GM13977 (cell line): ENCODE measurements around the gene RIT2.

Experiments used
- DNase-seq: peaks from one replicate; pipeline ENCODE4 v3.0.0; 2012; ENCODE audit warnings: low spot score
- in situ Hi-C: fragments of 300-500 bp; cut with MboI; formaldehyde crosslinking; loops from one replicate; pipeline ENCODE4 v1.12.0; 2022; ENCODE audit warnings: low sequenced_read_pairs, low pct_unique_long_range_greater_than_20kb, mixed read lengths, inconsistent platforms; ENCODE audit not compliant: unreplicated experiment
- TF ChIP-seq, protein P1 (sequence below): IDR thresholded peaks from 2 replicates; pipeline ENCODE4 v1.5.1; 2012; ENCODE audit warnings: mild to moderate bottlenecking, control low read depth; ENCODE audit not compliant: insufficient read depth; ENCODE audit errors: extremely low read depth, missing control alignments

RIT2 gene

DNA sequence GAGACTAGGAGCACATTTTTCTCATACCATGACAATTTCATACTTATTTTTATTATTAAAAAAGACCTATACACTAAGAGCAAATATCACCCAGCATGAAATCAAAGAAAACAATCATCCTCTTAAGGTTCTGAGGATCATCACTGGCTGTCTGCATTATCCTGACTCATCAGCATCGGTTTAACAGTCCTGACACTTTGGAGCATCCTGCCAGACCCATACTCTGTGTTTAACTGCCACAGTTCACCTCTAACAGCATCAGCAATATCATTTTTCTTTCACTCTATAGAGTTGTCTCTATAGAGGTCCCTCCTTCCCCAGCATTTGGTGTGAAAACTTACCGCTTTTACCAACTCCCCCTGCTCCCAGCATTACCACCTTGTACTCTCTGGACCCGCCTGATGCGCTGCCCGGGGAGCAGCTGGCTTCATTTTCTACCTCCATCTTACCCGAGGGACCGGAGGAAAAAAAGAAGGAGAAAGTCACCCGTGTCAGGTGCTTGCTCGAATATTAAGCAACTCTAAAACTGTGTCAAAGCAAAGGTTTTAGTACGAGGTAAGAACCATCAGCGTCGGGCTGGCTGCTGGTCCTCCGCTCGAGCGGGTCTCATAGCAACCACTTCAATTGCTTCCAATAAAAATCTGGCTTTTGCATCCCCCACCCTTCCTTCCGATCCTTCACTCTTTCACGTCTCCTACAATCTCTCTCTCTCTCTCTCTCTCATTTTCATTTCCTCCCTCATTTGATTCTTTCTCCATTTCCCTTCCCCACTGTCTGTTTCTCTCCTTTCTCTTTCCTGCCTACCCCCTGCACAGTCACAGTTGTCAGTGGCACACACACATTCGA is at the start of gene RIT2:
TSS of gene RIT2 (minus strand) at position 610 of the 846 bp plus-strand sequence.
- TF ChIP-seq, protein P1, sequence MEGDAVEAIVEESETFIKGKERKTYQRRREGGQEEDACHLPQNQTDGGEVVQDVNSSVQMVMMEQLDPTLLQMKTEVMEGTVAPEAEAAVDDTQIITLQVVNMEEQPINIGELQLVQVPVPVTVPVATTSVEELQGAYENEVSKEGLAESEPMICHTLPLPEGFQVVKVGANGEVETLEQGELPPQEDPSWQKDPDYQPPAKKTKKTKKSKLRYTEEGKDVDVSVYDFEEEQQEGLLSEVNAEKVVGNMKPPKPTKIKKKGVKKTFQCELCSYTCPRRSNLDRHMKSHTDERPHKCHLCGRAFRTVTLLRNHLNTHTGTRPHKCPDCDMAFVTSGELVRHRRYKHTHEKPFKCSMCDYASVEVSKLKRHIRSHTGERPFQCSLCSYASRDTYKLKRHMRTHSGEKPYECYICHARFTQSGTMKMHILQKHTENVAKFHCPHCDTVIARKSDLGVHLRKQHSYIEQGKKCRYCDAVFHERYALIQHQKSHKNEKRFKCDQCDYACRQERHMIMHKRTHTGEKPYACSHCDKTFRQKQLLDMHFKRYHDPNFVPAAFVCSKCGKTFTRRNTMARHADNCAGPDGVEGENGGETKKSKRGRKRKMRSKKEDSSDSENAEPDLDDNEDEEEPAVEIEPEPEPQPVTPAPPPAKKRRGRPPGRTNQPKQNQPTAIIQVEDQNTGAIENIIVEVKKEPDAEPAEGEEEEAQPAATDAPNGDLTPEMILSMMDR: no peak
- DNase-seq: no peak
- in situ Hi-C loops: no loop called here

DNA sequence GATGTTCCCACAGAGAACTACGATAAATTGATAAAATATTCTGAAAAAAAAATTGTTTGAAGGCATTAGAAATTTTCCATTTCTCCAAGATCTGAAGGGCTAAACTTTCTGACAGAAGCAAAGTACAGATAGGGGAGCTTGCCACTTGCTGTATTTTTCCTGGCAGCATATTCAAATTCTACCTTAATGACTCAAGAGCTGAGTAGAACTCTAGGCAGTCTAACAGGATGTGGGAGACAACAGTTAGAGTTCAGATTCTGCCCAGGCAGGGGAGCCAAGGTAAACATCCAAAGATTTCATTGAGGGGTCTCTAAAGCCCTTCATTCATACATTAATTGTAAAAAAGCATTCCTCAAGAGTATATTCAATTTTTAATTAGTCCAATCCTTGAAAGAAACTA is 46.0 kb upstream of the RIT2 start:
- TF ChIP-seq, protein P1: no peak
- no peak for DNase-seq
- in situ Hi-C loops: no loop called here

DNA sequence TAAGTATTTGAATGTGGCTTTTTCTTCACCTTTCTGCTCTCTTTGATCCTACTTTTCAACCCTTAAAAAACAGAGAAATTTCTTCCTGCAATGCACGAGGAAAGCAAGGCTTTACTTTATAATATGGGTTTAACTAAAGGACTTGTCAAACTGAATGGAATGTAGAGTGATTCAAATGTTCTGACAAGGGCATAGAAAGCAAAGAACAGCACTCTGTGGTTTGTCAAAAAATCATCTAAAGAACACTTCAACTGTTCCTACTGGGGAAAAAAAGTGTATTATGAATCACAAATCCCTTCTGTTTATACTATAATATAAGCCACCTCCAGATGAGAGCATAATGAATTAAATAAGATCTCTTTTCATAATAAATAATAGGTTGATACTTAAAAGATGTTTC is 45.0 kb upstream of the RIT2 start:
- in situ Hi-C loops: no loop called here
- DNase-seq: no peak
- TF ChIP-seq, protein P1: no peak

DNA sequence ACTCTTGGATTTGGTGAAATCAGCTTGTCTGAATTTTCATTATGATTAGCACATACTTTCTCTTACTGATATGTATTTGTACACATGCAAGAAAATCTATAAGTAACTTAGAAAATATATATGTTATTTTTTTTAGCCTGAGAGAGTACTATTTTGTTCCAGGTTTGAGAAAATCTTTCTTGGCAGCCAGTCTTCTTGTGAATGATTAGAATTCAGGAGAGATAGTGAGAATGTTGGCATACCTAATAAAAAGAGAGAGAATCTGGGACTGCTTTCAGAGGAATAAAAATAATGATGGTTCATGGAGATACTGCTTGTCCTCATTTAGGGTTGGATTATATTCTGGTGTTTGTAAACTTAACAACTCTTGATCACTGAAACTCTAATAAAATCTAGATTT is 44.4 kb upstream of the RIT2 start:
- in situ Hi-C loops: no loop called here
- TF ChIP-seq, protein P1: no peak

DNA sequence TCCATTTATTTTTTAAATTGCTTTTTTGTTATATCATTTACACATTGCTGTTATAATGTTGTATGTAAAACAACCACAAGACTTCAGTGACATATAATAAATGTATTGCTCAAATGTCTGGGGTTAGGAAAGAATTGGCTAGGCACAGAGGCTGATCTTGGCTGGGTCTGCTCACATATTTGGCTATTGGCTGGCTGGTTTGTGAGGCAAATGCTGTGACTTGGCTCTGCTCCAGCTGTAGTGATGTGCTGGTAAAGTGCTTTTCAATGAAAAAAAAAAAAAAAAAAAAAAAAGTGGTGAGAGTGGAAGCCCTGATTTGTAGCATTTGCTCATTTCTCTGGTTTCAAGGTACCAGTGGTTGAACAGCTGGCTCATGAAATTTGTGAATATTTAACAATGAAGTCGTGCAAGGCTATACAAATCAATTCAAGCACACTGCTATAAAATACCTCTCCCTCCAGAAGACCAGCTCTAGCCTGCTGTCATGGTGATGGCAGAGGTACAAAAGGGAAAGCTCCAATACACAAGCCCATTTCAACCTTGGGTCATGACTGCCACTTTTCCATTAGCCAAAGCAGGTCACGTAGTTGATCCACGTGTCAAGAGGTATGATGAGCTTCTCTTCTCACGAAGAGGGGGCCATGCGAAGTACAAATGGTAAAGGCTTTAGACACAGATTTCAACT is 43.7 kb upstream of the RIT2 start:
- TF ChIP-seq, protein P1: no peak
- in situ Hi-C loops: no loop called here
- no peak for DNase-seq

More for the DNA sequence above, 44.4 kb upstream of the RIT2 start:
- no peak for DNase-seq

DNA sequence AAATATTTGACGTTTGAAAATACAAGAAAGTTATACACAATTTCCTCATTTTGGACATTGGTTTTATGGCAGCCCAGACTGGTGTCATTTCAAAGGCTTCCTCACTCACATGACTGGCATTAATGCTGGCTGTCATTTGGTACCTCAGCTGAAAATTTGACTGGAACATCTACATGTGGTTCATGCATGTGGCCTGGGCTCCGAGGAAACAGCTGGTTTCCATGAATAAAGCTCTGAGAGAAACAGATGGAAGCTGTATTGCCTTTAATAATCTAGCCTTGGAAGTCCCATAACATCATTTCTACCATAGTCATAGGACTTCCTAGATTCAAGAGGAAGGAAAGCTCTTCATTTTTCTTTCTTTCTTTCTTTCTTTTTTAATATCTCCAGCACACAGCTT is 42.9 kb upstream of the RIT2 start:
- in situ Hi-C loops: no loop called here
- DNase-seq: no peak
- TF ChIP-seq, protein P1: no peak
